WTC11 (cell line): Measurements from ENCODE around the gene TLE7. TPM values are rescaled to one million over a fixed set of nuclear protein-coding genes. Genes with fewer than 3 reads are reported as not detected.
A peak's percentile ranks its signal among the peaks of the same experiment; 100 is the strongest.

Experiments
- ATAC-seq: fragments of 200-7000 bp; cut with Tn5 transposase; 2 replicates; pipeline ENCODE4 v1.10.0; 2021; ENCODE audit warnings: mild to moderate bottlenecking, moderate library complexity
- CTCF ChIA-PET: fragments of 300-600 bp; sonication (Branson Sonifier 250); formaldehyde crosslinking; loops from one replicate; lab custom pipeline; 2021; ENCODE audit warnings: antibody characterized with exemption; lab: Charles Lee
- POLR2A ChIA-PET: fragments of 350-600 bp; sonication (Branson Sonifier 250); formaldehyde crosslinking; loops from one replicate; lab custom pipeline; 2021; ENCODE audit warnings: antibody characterized with exemption; lab: Charles Lee
- DNase-seq: peaks from one replicate; pipeline ENCODE4 v3.0.0; 2021; ENCODE audit warnings: low spot score
- H3K27ac Mint-ChIP-seq: 2 replicates; pipeline ENCODE4 v1.8.0; 2021; ENCODE audit warnings: mixed read lengths
- H3K27me3 Mint-ChIP-seq: 2 replicates; pipeline ENCODE4 v1.8.0; 2021; ENCODE audit warnings: low read depth, mild to moderate bottlenecking, moderate library complexity, mixed read lengths
- H3K36me3 Mint-ChIP-seq: 2 replicates; pipeline ENCODE4 v1.8.0; 2021; ENCODE audit warnings: mixed read lengths
- H3K4me1 Mint-ChIP-seq: 2 replicates; pipeline ENCODE4 v1.8.0; 2022; ENCODE audit warnings: mixed read lengths
- H3K4me3 Mint-ChIP-seq: 2 replicates; pipeline ENCODE4 v1.8.0; 2021; ENCODE audit warnings: mild to moderate bottlenecking, moderate library complexity, mixed read lengths
- H3K9me3 Mint-ChIP-seq: 2 replicates; pipeline ENCODE4 v1.8.0; 2021; ENCODE audit warnings: mixed read lengths
- ATF6 ChIP-seq: sonication (generic); formaldehyde crosslinking; IDR thresholded peaks from 2 replicates; pipeline ENCODE4 v1.8.1; 2023; ENCODE audit warnings: mild to moderate bottlenecking, missing genetic modification reagents
- CREM ChIP-seq: sonication (generic); formaldehyde crosslinking; IDR thresholded peaks from 2 replicates; pipeline ENCODE4 v1.8.1; 2022; ENCODE audit warnings: mild to moderate bottlenecking, missing genetic modification reagents, moderate library complexity
- EMX1 ChIP-seq: fragments of 250-450 bp; sonication (Bioruptor Pico); IDR thresholded peaks from 2 replicates; pipeline ENCODE4 v1.8.0; 2021; ENCODE audit warnings: mild to moderate bottlenecking
- ETV6 ChIP-seq: sonication (generic); formaldehyde crosslinking; IDR thresholded peaks from 2 replicates; pipeline ENCODE4 v1.8.1; 2022; ENCODE audit warnings: mild to moderate bottlenecking, missing genetic modification reagents
- FOXK1 ChIP-seq: sonication (generic); formaldehyde crosslinking; IDR thresholded peaks from 2 replicates; pipeline ENCODE4 v1.8.0; 2022; ENCODE audit warnings: mild to moderate bottlenecking, moderate library complexity, missing genetic modification reagents
- GABPB1 ChIP-seq: sonication (generic); formaldehyde crosslinking; IDR thresholded peaks from 2 replicates; pipeline ENCODE4 v1.8.1; 2023; ENCODE audit warnings: mild to moderate bottlenecking, missing genetic modification reagents
- HMGXB4 ChIP-seq: sonication (generic); formaldehyde crosslinking; IDR thresholded peaks from 2 replicates; pipeline ENCODE4 v1.8.1; 2023; ENCODE audit warnings: mild to moderate bottlenecking, moderate library complexity, missing genetic modification reagents
- KAT7 ChIP-seq: sonication (generic); formaldehyde crosslinking; IDR thresholded peaks from 2 replicates; pipeline ENCODE4 v1.8.1; 2023; ENCODE audit warnings: missing genetic modification reagents, mild to moderate bottlenecking, borderline replicate concordance
- NFATC4 ChIP-seq: fragments of 250-450 bp; sonication (Bioruptor Pico); IDR thresholded peaks from 2 replicates; pipeline ENCODE4 v1.9.0; 2021; ENCODE audit warnings: mild to moderate bottlenecking
- PRRX2 ChIP-seq: fragments of 250-450 bp; sonication (Bioruptor Pico); IDR thresholded peaks from 2 replicates; pipeline ENCODE4 v1.8.0; 2021; ENCODE audit warnings: mild to moderate bottlenecking
- RELA ChIP-seq: sonication (generic); formaldehyde crosslinking; IDR thresholded peaks from 2 replicates; pipeline ENCODE4 v1.8.1; 2022; ENCODE audit warnings: missing genetic modification reagents, mild to moderate bottlenecking, borderline replicate concordance
- SMAD3 ChIP-seq: sonication (generic); formaldehyde crosslinking; IDR thresholded peaks from 2 replicates; pipeline ENCODE4 v1.8.0; 2022; ENCODE audit warnings: missing genetic modification reagents, mild to moderate bottlenecking, borderline replicate concordance
- SP1 ChIP-seq: sonication (generic); formaldehyde crosslinking; conservative IDR thresholded peaks from 2 replicates; pipeline ENCODE4 v1.8.1; 2022; ENCODE audit warnings: missing genetic modification reagents
- TCF7 ChIP-seq: sonication (generic); formaldehyde crosslinking; IDR thresholded peaks from 2 replicates; pipeline ENCODE4 v1.8.0; 2022; ENCODE audit warnings: mild to moderate bottlenecking, low read depth, missing genetic modification reagents, moderate library complexity
- ZBTB21 ChIP-seq: sonication (generic); formaldehyde crosslinking; IDR thresholded peaks from 2 replicates; pipeline ENCODE4 v1.8.1; 2023; ENCODE audit warnings: mild to moderate bottlenecking, missing genetic modification reagents, borderline replicate concordance
- ZMAT4 ChIP-seq: fragments of 250-450 bp; sonication (Bioruptor Pico); IDR thresholded peaks from 2 replicates; pipeline ENCODE4 v1.9.0; 2021; ENCODE audit warnings: mild to moderate bottlenecking
- ZNF138 ChIP-seq: sonication (generic); formaldehyde crosslinking; conservative IDR thresholded peaks from 2 replicates; pipeline ENCODE4 v1.8.1; 2022; ENCODE audit warnings: mild to moderate bottlenecking, moderate library complexity, missing genetic modification reagents
- ZNF232 ChIP-seq: sonication (generic); formaldehyde crosslinking; IDR thresholded peaks from 2 replicates; pipeline ENCODE4 v1.8.0; 2022; ENCODE audit warnings: mild to moderate bottlenecking, missing genetic modification reagents
- total RNA-seq: library from RNA; stranded (reverse); gene quantifications from 3 replicates; pipeline ENCODE4 v1.2.3, GENCODE V29; 2021
- TF ChIP-seq, protein P1 (sequence below): sonication (generic); formaldehyde crosslinking; IDR thresholded peaks from 2 replicates; pipeline ENCODE4 v1.8.1; 2023; ENCODE audit warnings: mild to moderate bottlenecking, missing genetic modification reagents
- TF ChIP-seq, protein P2 (sequence below): sonication (generic); formaldehyde crosslinking; IDR thresholded peaks from 2 replicates; pipeline ENCODE4 v1.8.1; 2022; ENCODE audit warnings: low read depth, missing genetic modification reagents, borderline replicate concordance
- TF ChIP-seq, protein P3 (sequence below): fragments of 250-450 bp; sonication (Bioruptor Pico); IDR thresholded peaks from 2 replicates; pipeline ENCODE4 v1.8.0; 2021; ENCODE audit warnings: mild to moderate bottlenecking

Gene TLE7
- total RNA-seq, 1 experiment from 2014 or later, result 0.55 TPM

GRCh38 chr16:71489122-71489521 is 47.3 kb upstream of the TLE7 start, which contains the start of gene ZNF19:
Gene ZNF19 (minus strand): TSS chr16:71489324. CDS start chr16:71482114, 7,210 bp downstream.
- Mint-ChIP-seq H3K27me3 (peaks cover 9% of the 10 kb centered on the region), H3K9me3 (no peaks in the 10 kb centered on the region), H3K36me3 (no peaks in the 10 kb centered on the region), H3K4me1 (peaks cover 5% of the 10 kb centered on the region; the same call in 1 of the 2 replicates), H3K27ac (no peak within 1 kb of the TSS), H3K4me3 (no peak within 1 kb of the TSS)
- ATAC-seq, result no peak
- DNase-seq, result no peak
- ChIA-PET POLR2A (no interaction called here), CTCF (interaction anchor here (1.4 to 1.9 kb wide), 3 partner anchors 10 to 76 kb away, joined by 5 to 8 read pairs (median 5); no protein-coding TSS in a partner anchor)
- TF ChIP-seq ZBTB21 (CRISPR knock-in tag) (no peak), SMAD3 (CRISPR knock-in tag) (no peak)
- TF ChIP-seq, all 79 proteins: peak for 0

- DNase-seq, result peak; percentile 69
- Mint-ChIP-seq H3K4me1 (peaks cover 13% of the 10 kb centered on the region), H3K4me3 (peak overlapping the region; percentile 79), H3K27ac (peak overlapping the region; percentile 94), H3K36me3 (no peaks in the 10 kb centered on the region), H3K27me3 (peaks cover 4% of the 10 kb centered on the region), H3K9me3 (no peaks in the 10 kb centered on the region)
- peak; percentile 93 for ATAC-seq
- ChIA-PET CTCF (interaction anchor here (0.5 to 1.5 kb wide), 9 partner anchors 9 to 127 kb away, joined by 3 to 12 read pairs (median 5); partner anchors contain the start of gene ZNF23), POLR2A (interaction anchor here (1.3 kb wide), 1 partner anchor 22 kb away, joined by 10 read pairs; the partner anchor contains the start of gene ZNF23)
- TF ChIP-seq ZNF232 (no peak), ZMAT4 (CRISPR knock-in tag) (no peak), ZNF138 (no peak), EMX1 (CRISPR knock-in tag) (0 out of 2 replicates have a peak, but pooled peaks have one; percentile 20), SMAD3 (CRISPR knock-in tag) (no peak), TCF7 (no peak), NFATC4 (CRISPR knock-in tag) (no peak), SP1 (peak; percentile 58; the same call in 1 of the 2 replicates), RELA (CRISPR knock-in tag) (no peak), CREM (CRISPR knock-in tag) (peak; percentile 92), ETV6 (CRISPR knock-in tag) (peak; percentile 56; the same call in 1 of the 2 replicates), GABPB1 (CRISPR knock-in tag) (peak; percentile 48; the same call in 1 of the 2 replicates), KAT7 (CRISPR knock-in tag) (no peak), ATF6 (CRISPR knock-in tag) (no peak), PRRX2 (CRISPR knock-in tag) (peak; percentile 70; the same call in 1 of the 2 replicates), HMGXB4 (CRISPR knock-in tag) (no peak), FOXK1 (CRISPR knock-in tag) (peak; percentile 78), ZBTB21 (CRISPR knock-in tag) (peak; percentile 95)
- TF ChIP-seq, protein P1, sequence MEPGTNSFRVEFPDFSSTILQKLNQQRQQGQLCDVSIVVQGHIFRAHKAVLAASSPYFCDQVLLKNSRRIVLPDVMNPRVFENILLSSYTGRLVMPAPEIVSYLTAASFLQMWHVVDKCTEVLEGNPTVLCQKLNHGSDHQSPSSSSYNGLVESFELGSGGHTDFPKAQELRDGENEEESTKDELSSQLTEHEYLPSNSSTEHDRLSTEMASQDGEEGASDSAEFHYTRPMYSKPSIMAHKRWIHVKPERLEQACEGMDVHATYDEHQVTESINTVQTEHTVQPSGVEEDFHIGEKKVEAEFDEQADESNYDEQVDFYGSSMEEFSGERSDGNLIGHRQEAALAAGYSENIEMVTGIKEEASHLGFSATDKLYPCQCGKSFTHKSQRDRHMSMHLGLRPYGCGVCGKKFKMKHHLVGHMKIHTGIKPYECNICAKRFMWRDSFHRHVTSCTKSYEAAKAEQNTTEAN (CRISPR knock-in tag), result 0 out of 2 replicates have a peak, but pooled peaks have one; percentile 29
- TF ChIP-seq, protein P2, sequence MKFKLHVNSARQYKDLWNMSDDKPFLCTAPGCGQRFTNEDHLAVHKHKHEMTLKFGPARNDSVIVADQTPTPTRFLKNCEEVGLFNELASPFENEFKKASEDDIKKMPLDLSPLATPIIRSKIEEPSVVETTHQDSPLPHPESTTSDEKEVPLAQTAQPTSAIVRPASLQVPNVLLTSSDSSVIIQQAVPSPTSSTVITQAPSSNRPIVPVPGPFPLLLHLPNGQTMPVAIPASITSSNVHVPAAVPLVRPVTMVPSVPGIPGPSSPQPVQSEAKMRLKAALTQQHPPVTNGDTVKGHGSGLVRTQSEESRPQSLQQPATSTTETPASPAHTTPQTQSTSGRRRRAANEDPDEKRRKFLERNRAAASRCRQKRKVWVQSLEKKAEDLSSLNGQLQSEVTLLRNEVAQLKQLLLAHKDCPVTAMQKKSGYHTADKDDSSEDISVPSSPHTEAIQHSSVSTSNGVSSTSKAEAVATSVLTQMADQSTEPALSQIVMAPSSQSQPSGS (CRISPR knock-in tag), result no peak
- TF ChIP-seq, protein P3, sequence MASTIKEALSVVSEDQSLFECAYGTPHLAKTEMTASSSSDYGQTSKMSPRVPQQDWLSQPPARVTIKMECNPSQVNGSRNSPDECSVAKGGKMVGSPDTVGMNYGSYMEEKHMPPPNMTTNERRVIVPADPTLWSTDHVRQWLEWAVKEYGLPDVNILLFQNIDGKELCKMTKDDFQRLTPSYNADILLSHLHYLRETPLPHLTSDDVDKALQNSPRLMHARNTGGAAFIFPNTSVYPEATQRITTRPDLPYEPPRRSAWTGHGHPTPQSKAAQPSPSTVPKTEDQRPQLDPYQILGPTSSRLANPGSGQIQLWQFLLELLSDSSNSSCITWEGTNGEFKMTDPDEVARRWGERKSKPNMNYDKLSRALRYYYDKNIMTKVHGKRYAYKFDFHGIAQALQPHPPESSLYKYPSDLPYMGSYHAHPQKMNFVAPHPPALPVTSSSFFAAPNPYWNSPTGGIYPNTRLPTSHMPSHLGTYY (CRISPR knock-in tag), result no peak
Observed at GRCh38 chr16:71484006-71484893, 42.4 kb upstream of the TLE7 start.
